Fibroblast of the conjunctiva (primary cell): ENCODE measurements around the gene ZNF655.
"Not testable (repeated sequence)": the region's sequence is repeated elsewhere in the genome, so short reads cannot be mapped to it uniquely, and the experiment has no call there.

Source experiments
- DNase-seq: peaks from one replicate; pipeline ENCODE4 v3.0.0-alpha.2; 2010; ENCODE audit warnings: low read depth

ZNF655 gene

GRCh38 chr7:99560834-99561736 lies 2.6 kb downstream of the ZNF655 start:
- no peak for DNase-seq

- DNase-seq = no peak
Measured at GRCh38 chr7:99561737-99562051, 3.3 kb downstream of the ZNF655 start.

GRCh38 chr7:99562114-99562784 lies 3.8 kb downstream of the ZNF655 start:
- DNase-seq = no peak

- DNase-seq = peak; percentile 98
Measured at GRCh38 chr7:99562832-99563231, 4.4 kb downstream of the ZNF655 start.

GRCh38 chr7:99563650-99564049 lies 5.2 kb downstream of the ZNF655 start:
- DNase-seq = no peak

- DNase-seq = not testable (repeated sequence)
Measured at GRCh38 chr7:99568770-99569169, 10.3 kb downstream of the ZNF655 start.

- no peak for DNase-seq
Measured at GRCh38 chr7:99571768-99572167, 13.3 kb downstream of the ZNF655 start.

DNA sequence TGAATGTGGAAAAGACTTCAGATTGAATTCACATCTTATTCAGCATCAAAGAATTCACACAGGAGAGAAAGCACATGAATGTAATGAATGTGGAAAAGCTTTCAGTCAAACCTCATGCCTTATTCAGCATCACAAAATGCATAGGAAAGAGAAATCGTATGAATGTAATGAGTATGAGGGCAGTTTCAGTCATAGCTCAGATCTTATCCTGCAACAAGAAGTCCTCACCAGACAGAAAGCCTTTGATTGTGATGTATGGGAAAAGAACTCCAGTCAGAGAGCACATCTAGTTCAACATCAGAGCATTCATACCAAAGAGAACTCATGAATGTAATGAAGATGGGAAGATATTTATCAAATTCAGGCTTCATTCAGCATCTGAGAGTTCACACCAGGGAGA lies 14.8 kb downstream of the ZNF655 start:
- DNase-seq = no peak

DNA sequence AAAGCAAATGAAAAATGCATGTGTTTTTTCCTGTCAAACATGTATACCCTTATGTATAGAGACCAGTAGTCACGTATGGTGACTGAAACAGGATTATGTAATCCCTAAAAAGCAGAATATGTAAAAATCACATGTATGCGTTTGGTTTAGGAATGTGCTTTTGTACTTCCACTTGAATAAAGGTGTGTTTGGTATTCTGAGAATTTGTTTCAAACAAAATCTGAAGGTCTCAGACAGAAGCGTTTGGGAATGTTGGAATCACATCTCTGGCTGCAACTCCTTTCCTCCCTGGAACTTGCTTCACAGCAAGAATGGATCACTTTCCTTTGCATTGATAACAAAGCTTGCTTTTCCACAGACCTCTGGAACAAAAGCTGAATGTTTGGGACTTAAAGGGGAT lies 17.8 kb downstream of the ZNF655 start:
- no peak for DNase-seq

- no peak for DNase-seq
Measured at GRCh38 chr7:99579281-99579955, 21.0 kb downstream of the ZNF655 start.

GRCh38 chr7:99579956-99580777 lies 21.7 kb downstream of the ZNF655 start:
- DNase-seq = no peak

DNA sequence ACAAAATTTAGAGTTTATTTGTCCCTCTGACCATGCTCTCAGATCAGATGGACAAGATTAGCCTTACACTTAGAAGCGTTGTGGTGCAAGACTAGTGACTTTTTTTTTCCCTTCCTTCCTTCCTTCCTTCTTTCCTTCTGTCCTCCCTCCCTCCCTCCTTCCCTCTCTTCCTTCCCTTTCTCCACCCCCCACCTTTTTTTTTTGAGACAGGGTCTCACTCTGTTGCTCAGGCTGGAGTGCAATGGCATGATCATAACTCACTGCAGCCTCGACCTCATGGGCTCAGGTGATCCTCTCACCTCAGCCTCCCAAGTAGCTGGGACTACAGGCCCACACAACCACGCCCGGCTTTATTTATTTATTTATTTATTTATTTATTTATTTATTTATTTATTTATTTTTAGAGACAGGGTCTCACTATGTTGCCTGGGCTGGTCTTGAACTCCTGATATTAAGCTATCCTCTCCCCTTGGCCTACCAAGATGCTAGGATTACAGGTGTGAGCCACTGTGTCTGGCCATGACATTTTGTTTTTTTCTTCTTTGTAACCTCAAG lies 22.4 kb downstream of the ZNF655 start:
- not testable (repeated sequence) for DNase-seq

GRCh38 chr7:99588868-99589267 lies 30.4 kb downstream of the ZNF655 start:
- no peak for DNase-seq

- DNase-seq = no peak
Measured at GRCh38 chr7:99594948-99595745, 36.7 kb downstream of the ZNF655 start.

GRCh38 chr7:99596408-99596955 lies 38.0 kb downstream of the ZNF655 start:
- DNase-seq = no peak

GRCh38 chr7:99597762-99598501 lies 39.5 kb downstream of the ZNF655 start, which contains the start of gene TMEM225B:
TMEM225B (plus strand) TSS chr7:99598267; CDS start chr7:99604389, 6,122 bp downstream.
- DNase-seq = no peak

- no peak for DNase-seq
Measured at GRCh38 chr7:99599836-99600235, 41.4 kb downstream of the ZNF655 start.

- DNase-seq = no peak
Measured at GRCh38 chr7:99601656-99602310, 43.3 kb downstream of the ZNF655 start.

GRCh38 chr7:99605527-99605926 lies 47.1 kb downstream of the ZNF655 start:
- DNase-seq = no peak
